HEK293 (cell line): ENCODE results near the gene GMPS.
"Not testable (repeated sequence)": the region's sequence is repeated elsewhere in the genome, so short reads cannot be mapped to it uniquely, and the experiment has no call there.

Experiments
- CTCF ChIA-PET: fragments of 350-600 bp; formaldehyde crosslinking; extraction: SDS; loops from one replicate; lab custom pipeline; 2021; ENCODE audit warnings: antibody characterized with exemption; lab: Yijun Ruan, JAX
- POLR2A ChIA-PET: fragments of 300-600 bp; formaldehyde crosslinking; extraction: SDS; loops from one replicate; lab custom pipeline; 2020; ENCODE audit warnings: antibody characterized with exemption, inconsistent platforms; lab: Yijun Ruan, JAX
- H3K27ac ChIP-seq: fragments of 200-500 bp; sonication (Bioruptor generic); 2 replicates; pipeline ENCODE4 v1.5.1; 2014; ENCODE audit warnings: low read depth, low read length, control low read depth, inconsistent platforms; ENCODE audit errors: extremely low read depth
- H3K36me3 ChIP-seq, 2 experiments: fragments of 200-500 bp in 1 of 2; sonication (Bioruptor generic) in 1 of 2; 1 replicate in 1 of 2; 2 replicates in 1 of 2; pipeline ENCODE4 v1.5.1; 2014 to 2017; ENCODE audit warnings: inconsistent platforms in 2 of 2, low read length in 2 of 2; ENCODE audit not compliant: control insufficient read depth in 2 of 2, insufficient read depth in 1 of 2
- H3K4me1 ChIP-seq: fragments of 200-500 bp; sonication (Bioruptor generic); 2 replicates; pipeline ENCODE4 v1.5.1; 2014; ENCODE audit warnings: mild to moderate bottlenecking, low read length, inconsistent platforms; ENCODE audit not compliant: control insufficient read depth, insufficient read depth
- H3K4me3 ChIP-seq: 2 replicates; pipeline ENCODE4 v1.5.1; 2011; ENCODE audit warnings: low read depth, mild to moderate bottlenecking, control low read depth, low read length, moderate library complexity
- H3K9me3 ChIP-seq: fragments of 200-500 bp; sonication (Bioruptor generic); 2 replicates; pipeline ENCODE4 v1.5.1; 2014; ENCODE audit warnings: low read depth, low read length, inconsistent platforms; ENCODE audit not compliant: control insufficient read depth, insufficient read depth
- ATF2 ChIP-seq: fragments of 450-650 bp; formaldehyde crosslinking; IDR thresholded peaks from 2 replicates; pipeline ENCODE4 v1.5.1; 2016; ENCODE audit warnings: missing biosample characterization, missing genetic modification characterization, low read depth
- GLI2 ChIP-seq: fragments of 450-650 bp; formaldehyde crosslinking; IDR thresholded peaks from 2 replicates; pipeline ENCODE4; 2017; ENCODE audit warnings: missing biosample characterization, missing genetic modification characterization, low read depth, borderline replicate concordance
- GLIS2 ChIP-seq: fragments of 450-650 bp; formaldehyde crosslinking; IDR thresholded peaks from 2 replicates; pipeline ENCODE4 v1.5.1; 2016; ENCODE audit warnings: missing biosample characterization, missing genetic modification characterization
- HOXC10 ChIP-seq: sonication (generic); formaldehyde crosslinking; IDR thresholded peaks from 2 replicates; pipeline ENCODE4 v1.8.1; 2023; ENCODE audit warnings: mild to moderate bottlenecking, missing genetic modification reagents
- MZF1 ChIP-seq: fragments of 450-650 bp; formaldehyde crosslinking; IDR thresholded peaks from 2 replicates; pipeline ENCODE4 v1.5.1; 2017; ENCODE audit warnings: missing biosample characterization, missing genetic modification characterization, borderline replicate concordance
- OSR2 ChIP-seq: fragments of 450-650 bp; formaldehyde crosslinking; IDR thresholded peaks from 2 replicates; pipeline ENCODE4 v1.5.1; 2016; ENCODE audit warnings: missing biosample characterization, missing genetic modification characterization
- SCRT2 ChIP-seq: fragments of 450-650 bp; formaldehyde crosslinking; IDR thresholded peaks from 2 replicates; pipeline ENCODE4 v1.5.1; 2016; ENCODE audit warnings: missing biosample characterization, missing genetic modification characterization
- ZBTB6 ChIP-seq: fragments of 450-650 bp; formaldehyde crosslinking; IDR thresholded peaks from 2 replicates; pipeline ENCODE4 v1.5.1; 2017; ENCODE audit warnings: missing biosample characterization, missing genetic modification characterization
- ZNF174 ChIP-seq: fragments of 450-650 bp; formaldehyde crosslinking; IDR thresholded peaks from 2 replicates; pipeline ENCODE4 v1.5.0; 2017; ENCODE audit warnings: missing biosample characterization, mild to moderate bottlenecking, missing genetic modification characterization
- ZNF184 ChIP-seq: fragments of 450-650 bp; IDR thresholded peaks from 2 replicates; pipeline ENCODE4 v1.5.1; 2018; ENCODE audit warnings: missing biosample characterization, mild to moderate bottlenecking, missing genetic modification characterization
- ZNF202 ChIP-seq: fragments of 450-650 bp; formaldehyde crosslinking; IDR thresholded peaks from 2 replicates; pipeline ENCODE4 v1.5.1; 2016; ENCODE audit warnings: missing biosample characterization, missing genetic modification characterization, borderline replicate concordance
- ZNF394 ChIP-seq: fragments of 450-650 bp; formaldehyde crosslinking; IDR thresholded peaks from 2 replicates; pipeline ENCODE4 v1.5.1; 2016; ENCODE audit warnings: missing biosample characterization, missing genetic modification characterization, mild to moderate bottlenecking, moderate library complexity, borderline replicate concordance
- ZNF404 ChIP-seq: fragments of 450-650 bp; formaldehyde crosslinking; IDR thresholded peaks from 2 replicates; pipeline ENCODE4 v1.5.1; 2017; ENCODE audit warnings: missing biosample characterization, missing genetic modification characterization
- ZNF433 ChIP-seq: fragments of 450-650 bp; formaldehyde crosslinking; IDR thresholded peaks from 2 replicates; pipeline ENCODE4 v1.5.1; 2016; ENCODE audit warnings: missing biosample characterization, missing genetic modification characterization, low read depth
- ZNF514 ChIP-seq: fragments of 450-650 bp; formaldehyde crosslinking; IDR thresholded peaks from 2 replicates; pipeline ENCODE4 v1.5.1; 2016; ENCODE audit warnings: missing biosample characterization, missing genetic modification characterization
- ZNF530 ChIP-seq: fragments of 450-650 bp; formaldehyde crosslinking; IDR thresholded peaks from 2 replicates; pipeline ENCODE4 v1.5.1; 2016; ENCODE audit warnings: low read depth, missing biosample characterization, missing genetic modification characterization
- ZNF549 ChIP-seq: fragments of 450-650 bp; IDR thresholded peaks from 2 replicates; pipeline ENCODE4 v1.5.1; 2018; ENCODE audit warnings: missing biosample characterization, missing genetic modification characterization, mild to moderate bottlenecking, inconsistent platforms, moderate library complexity
- ZNF555 ChIP-seq: fragments of 450-650 bp; formaldehyde crosslinking; conservative IDR thresholded peaks from 2 replicates; pipeline ENCODE4 v1.5.1; 2017; ENCODE audit warnings: missing biosample characterization, mild to moderate bottlenecking, missing genetic modification characterization, inconsistent platforms
- ZNF558 ChIP-seq: fragments of 450-650 bp; formaldehyde crosslinking; IDR thresholded peaks from 2 replicates; pipeline ENCODE4 v1.5.1; 2016; ENCODE audit warnings: missing biosample characterization, missing genetic modification characterization
- ZNF571 ChIP-seq: fragments of 450-650 bp; formaldehyde crosslinking; IDR thresholded peaks from 2 replicates; pipeline ENCODE4 v1.5.0; 2017; ENCODE audit warnings: missing biosample characterization, missing genetic modification characterization
- ZNF621 ChIP-seq: fragments of 450-650 bp; formaldehyde crosslinking; IDR thresholded peaks from 2 replicates; pipeline ENCODE4 v1.5.1; 2017; ENCODE audit warnings: missing biosample characterization, missing genetic modification characterization
- ZNF626 ChIP-seq: fragments of 450-650 bp; sonication (Bioruptor Pico); formaldehyde crosslinking; IDR thresholded peaks from 2 replicates; pipeline ENCODE4 v1.5.1; 2018; ENCODE audit warnings: missing biosample characterization, missing genetic modification characterization, inconsistent platforms
- ZNF654 ChIP-seq: fragments of 450-650 bp; formaldehyde crosslinking; IDR thresholded peaks from 2 replicates; pipeline ENCODE4 v1.5.1; 2016; ENCODE audit warnings: low read depth, missing biosample characterization, missing genetic modification characterization
- ZNF677 ChIP-seq: fragments of 450-650 bp; IDR thresholded peaks from 2 replicates; pipeline ENCODE4 v1.5.0; 2018; ENCODE audit warnings: missing biosample characterization, mild to moderate bottlenecking, missing genetic modification characterization, moderate library complexity
- ZNF791 ChIP-seq: fragments of 450-650 bp; formaldehyde crosslinking; IDR thresholded peaks from 2 replicates; pipeline ENCODE4 v1.5.1; 2016; ENCODE audit warnings: missing biosample characterization, missing genetic modification characterization
- ZSCAN16 ChIP-seq: fragments of 450-650 bp; formaldehyde crosslinking; IDR thresholded peaks from 2 replicates; pipeline ENCODE4 v1.5.1; 2016; ENCODE audit warnings: missing biosample characterization, missing genetic modification characterization
- ZSCAN18 ChIP-seq: fragments of 450-650 bp; formaldehyde crosslinking; IDR thresholded peaks from 2 replicates; pipeline ENCODE4 v1.5.1; 2016; ENCODE audit warnings: missing biosample characterization, missing genetic modification characterization
- TF ChIP-seq, protein P1 (sequence below): fragments of 450-650 bp; formaldehyde crosslinking; IDR thresholded peaks from 2 replicates; pipeline ENCODE4 v1.5.1; 2016; ENCODE audit warnings: missing biosample characterization, missing genetic modification characterization

Gene GMPS

GRCh38 chr3:155870133-155870944, at the start of gene GMPS (continued):
- no peak for TF ChIP-seq MZF1 (tag by site-specific recombination)
- TF ChIP-seq ZSCAN16: 0 out of 2 replicates have a peak, but pooled peaks have one; percentile 17
- TF ChIP-seq ZNF626 (tag by site-specific recombination): no peak
- no peak for TF ChIP-seq HOXC10
- peak; percentile 77 for TF ChIP-seq ZNF394
- TF ChIP-seq ATF2 (tag by site-specific recombination): no peak
- TF ChIP-seq ZNF202: no peak
- TF ChIP-seq ZNF654: 0 out of 2 replicates have a peak, but pooled peaks have one; percentile 13
- peak; percentile 64 for TF ChIP-seq SCRT2 (tag by site-specific recombination)
- TF ChIP-seq GLI2 (tag by site-specific recombination): no peak
- no peak for TF ChIP-seq ZNF555
- peak; percentile 83 for TF ChIP-seq GLIS2

GRCh38 chr3:155828490-155829098, 41.9 kb upstream of the GMPS start:
- H3K9me3 ChIP-seq, H3K4me3 ChIP-seq, H3K27ac ChIP-seq, POLR2A ChIA-PET, H3K4me1 ChIP-seq: not testable (repeated sequence)
- peaks cover 0 to 27% of the 10 kb centered on the region in 2 experiments for H3K36me3 ChIP-seq
- CTCF ChIA-PET: interaction anchor here (1.1 kb wide), 1 partner anchor 22 kb away, joined by 3 read pairs; no protein-coding TSS in a partner anchor

- H3K9me3 ChIP-seq: no peaks in the 10 kb centered on the region
- peaks cover 0 to 8% of the 10 kb centered on the region in 2 experiments; a peak in 2 of 3 replicates for H3K36me3 ChIP-seq
- H3K27ac ChIP-seq: no peak overlapping the region
- TF ChIP-seq ZNF549 (no peak), ZNF174 (tag by site-specific recombination) (no peak), ZNF404 (tag by site-specific recombination) (no peak), ZBTB6 (tag by site-specific recombination) (no peak), ZNF530 (tag by site-specific recombination) (no peak), ZNF677 (tag by site-specific recombination) (no peak), ZNF433 (tag by site-specific recombination) (no peak), OSR2 (tag by site-specific recombination) (no peak), ZNF621 (tag by site-specific recombination) (no peak), ZSCAN18 (tag by site-specific recombination) (no peak), ZNF514 (tag by site-specific recombination) (no peak), ZNF791 (tag by site-specific recombination) (no peak), ZNF571 (tag by site-specific recombination) (no peak), ZNF558 (tag by site-specific recombination) (no peak), ZNF184 (tag by site-specific recombination) (no peak)
- TF ChIP-seq, protein P1, sequence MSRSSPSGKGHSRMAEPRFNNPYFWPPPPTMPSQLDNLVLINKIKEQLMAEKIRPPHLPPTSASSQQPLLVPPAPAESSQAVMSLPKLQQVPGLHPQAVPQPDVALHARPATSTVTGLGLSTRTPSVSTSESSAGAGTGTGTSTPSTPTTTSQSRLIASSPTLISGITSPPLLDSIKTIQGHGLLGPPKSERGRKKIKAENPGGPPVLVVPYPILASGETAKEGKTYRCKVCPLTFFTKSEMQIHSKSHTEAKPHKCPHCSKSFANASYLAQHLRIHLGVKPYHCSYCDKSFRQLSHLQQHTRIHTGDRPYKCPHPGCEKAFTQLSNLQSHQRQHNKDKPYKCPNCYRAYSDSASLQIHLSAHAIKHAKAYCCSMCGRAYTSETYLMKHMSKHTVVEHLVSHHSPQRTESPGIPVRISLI: no peak
- CTCF ChIA-PET: interaction anchor here (0.6 to 1.1 kb wide), 4 partner anchors 30 to 1035 kb away, joined by 3 to 7 read pairs (median 4); partner anchors contain the start of gene C3orf33
- POLR2A ChIA-PET: no interaction called here
- no peaks in the 10 kb centered on the region for H3K4me1 ChIP-seq
- no peak overlapping the region for H3K4me3 ChIP-seq
These were observed 34.9 kb upstream of the GMPS start for GRCh38 chr3:155835341-155836071.
